ENCODE results near the gene INSRR. TPM values are rescaled to one million over a fixed set of nuclear protein-coding genes. Genes with fewer than 3 reads are reported as not detected.

Gene INSRR
- total RNA-seq, 1 experiment from 2014 or later: 0.11 TPM

GRCh38 chr1:156874142-156874541, 15.2 kb upstream of the INSRR start:
- POLR2A ChIA-PET: no interaction called here
- DNase-seq (ENCODE audit: low spot score) (no peak), ATAC-seq (no peak)
- H3K4me1 Mint-ChIP-seq: peaks cover 4% of the 10 kb centered on the region
- no peak overlapping the region for H3K27ac Mint-ChIP-seq
- H3K4me3 Mint-ChIP-seq: no peak overlapping the region
- CTCF ChIA-PET: interaction anchor here (0.5 to 5.1 kb wide), 5 partner anchors 13 to 99 kb away, joined by 3 to 42 read pairs (median 16); partner anchors contain the start of gene NTRK1
- H3K9me3 Mint-ChIP-seq: no peaks in the 10 kb centered on the region
- no peaks in the 10 kb centered on the region for H3K36me3 Mint-ChIP-seq
- no peak for TF ChIP-seq FOXJ3 (CRISPR knock-in tag; IDR thresholded peaks at IDR 0.05; ENCODE audit: borderline replicate concordance)
- no peak for TF ChIP-seq OVOL2 (CRISPR knock-in tag; IDR thresholded peaks at IDR 0.05; ENCODE audit: borderline replicate concordance)
- no peak for TF ChIP-seq PRRX2 (CRISPR knock-in tag; IDR thresholded peaks at IDR 0.05)
- TF ChIP-seq NFATC4 (CRISPR knock-in tag; IDR thresholded peaks at IDR 0.05): no peak
- no peak for TF ChIP-seq ZNF512 (CRISPR knock-in tag; IDR thresholded peaks at IDR 0.05; ENCODE audit: borderline replicate concordance)
- no peak for TF ChIP-seq CREM (CRISPR knock-in tag; IDR thresholded peaks at IDR 0.05)
- peaks cover 41% of the 10 kb centered on the region for H3K27me3 Mint-ChIP-seq (ENCODE audit: low read depth)

GRCh38 chr1:156873659-156874058, 14.7 kb upstream of the INSRR start:
- peaks cover 4% of the 10 kb centered on the region for H3K4me1 Mint-ChIP-seq
- H3K4me3 Mint-ChIP-seq: no peak overlapping the region
- ChIA-PET CTCF (interaction anchor here (0.5 to 2.0 kb wide), 5 partner anchors 13 to 99 kb away, joined by 3 to 19 read pairs (median 3); partner anchors contain the start of gene NTRK1), POLR2A (no interaction called here)
- no peak overlapping the region for H3K27ac Mint-ChIP-seq
- peaks cover 36% of the 10 kb centered on the region for H3K27me3 Mint-ChIP-seq (ENCODE audit: low read depth)
- ATAC-seq: no peak
- H3K9me3 Mint-ChIP-seq: no peaks in the 10 kb centered on the region
- DNase-seq (ENCODE audit: low spot score): no peak
- no peaks in the 10 kb centered on the region for H3K36me3 Mint-ChIP-seq
- TF ChIP-seq TEAD4 (CRISPR knock-in tag; IDR thresholded peaks at IDR 0.05): no peak
- TF ChIP-seq ZNF423 (CRISPR knock-in tag; IDR thresholded peaks at IDR 0.05): no peak
- no peak for TF ChIP-seq ZNF512 (CRISPR knock-in tag; IDR thresholded peaks at IDR 0.05; ENCODE audit: borderline replicate concordance)
- no peak for TF ChIP-seq ATF1 (CRISPR knock-in tag; IDR thresholded peaks at IDR 0.05)
- no peak for TF ChIP-seq ZNF281 (CRISPR knock-in tag; IDR thresholded peaks at IDR 0.05)
- TF ChIP-seq ZSCAN18 (CRISPR knock-in tag; IDR thresholded peaks at IDR 0.05): no peak
- no peak for TF ChIP-seq ZNF121 (CRISPR knock-in tag; IDR thresholded peaks at IDR 0.05)
- no peak for TF ChIP-seq AR (CRISPR knock-in tag; IDR thresholded peaks at IDR 0.05)
- no peak for TF ChIP-seq NFE2L1 (CRISPR knock-in tag; IDR thresholded peaks at IDR 0.05)
- no peak for TF ChIP-seq FOXP4 (CRISPR knock-in tag; IDR thresholded peaks at IDR 0.05)
- TF ChIP-seq HMGXB4 (CRISPR knock-in tag; IDR thresholded peaks at IDR 0.05): no peak
- no peak for TF ChIP-seq ATF2 (CRISPR knock-in tag; IDR thresholded peaks at IDR 0.05; ENCODE audit: borderline replicate concordance, low read depth)
- TF ChIP-seq TP53 (CRISPR knock-in tag; IDR thresholded peaks at IDR 0.05): no peak
- no peak for TF ChIP-seq GRHL2 (CRISPR knock-in tag; IDR thresholded peaks at IDR 0.05; ENCODE audit: insufficient replicate concordance, severe bottlenecking)
- no peak for TF ChIP-seq SMAD4 (CRISPR knock-in tag; IDR thresholded peaks at IDR 0.05)
